HG03565 (cell line): ENCODE results near the gene PNMA8A.
"Not testable (repeated sequence)": the region's sequence is repeated elsewhere in the genome, so short reads cannot be mapped to it uniquely, and the experiment has no call there.

Experiments
- ATAC-seq: cut with Tn5 transposase; IDR thresholded peaks from one replicate; pipeline ENCODE4 v1.9.1; 2021; ENCODE audit warnings: mild to moderate bottlenecking, moderate library complexity; ENCODE audit not compliant: unreplicated experiment

Gene PNMA8A

DNA sequence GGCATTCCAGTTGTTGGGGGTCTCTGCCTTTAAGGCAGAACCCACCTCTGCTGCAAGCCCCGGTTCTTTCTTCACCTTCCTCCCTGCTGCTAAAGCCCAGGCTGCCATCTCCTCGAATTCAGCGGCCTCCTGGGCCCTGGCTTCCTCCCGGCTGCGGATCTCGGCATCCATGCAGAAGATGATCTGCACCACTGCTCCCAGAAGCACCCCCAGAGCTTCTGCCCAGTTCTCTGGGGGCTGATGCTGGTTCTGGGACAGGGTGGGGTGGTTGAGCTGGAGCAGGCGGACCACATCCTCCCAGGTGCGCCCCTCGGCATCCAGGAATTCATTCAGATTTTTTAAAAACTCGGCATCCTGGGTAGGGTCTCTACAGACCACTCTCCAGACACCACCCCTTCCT is 987 bp downstream of the PNMA8A start:
- ATAC-seq = no peak

DNA sequence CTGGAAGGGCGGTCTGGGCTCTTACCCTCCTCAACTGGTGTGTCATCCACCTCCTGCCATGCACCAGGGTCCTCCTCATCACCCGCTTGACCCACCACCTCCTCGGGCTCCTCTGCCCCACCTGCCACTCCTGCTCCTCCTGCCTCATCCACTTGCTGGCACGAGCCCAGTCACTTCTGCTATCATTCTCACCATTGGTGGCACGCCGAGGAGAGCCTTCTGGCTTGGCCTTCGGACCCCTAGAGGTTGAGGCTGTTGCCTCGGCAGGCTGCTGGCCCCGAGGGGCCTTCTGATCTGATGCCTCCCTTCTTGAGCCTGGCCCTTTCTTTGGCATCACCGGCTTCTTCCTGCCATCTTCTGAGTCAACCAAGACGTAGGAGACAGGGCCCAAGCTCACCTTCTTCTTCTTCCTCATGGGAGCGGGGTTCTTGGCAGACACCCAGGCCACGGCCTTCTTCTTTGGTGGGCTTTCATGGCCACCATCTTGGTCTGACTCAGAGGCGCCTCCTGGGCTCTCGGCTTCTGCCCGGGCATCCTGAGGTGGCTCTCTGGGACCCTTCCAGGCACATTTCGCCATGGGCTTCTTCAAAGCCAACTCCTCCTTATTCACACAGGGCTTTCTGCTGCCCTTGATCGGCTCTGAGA is 1.7 kb downstream of the PNMA8A start:
- ATAC-seq = no peak

DNA sequence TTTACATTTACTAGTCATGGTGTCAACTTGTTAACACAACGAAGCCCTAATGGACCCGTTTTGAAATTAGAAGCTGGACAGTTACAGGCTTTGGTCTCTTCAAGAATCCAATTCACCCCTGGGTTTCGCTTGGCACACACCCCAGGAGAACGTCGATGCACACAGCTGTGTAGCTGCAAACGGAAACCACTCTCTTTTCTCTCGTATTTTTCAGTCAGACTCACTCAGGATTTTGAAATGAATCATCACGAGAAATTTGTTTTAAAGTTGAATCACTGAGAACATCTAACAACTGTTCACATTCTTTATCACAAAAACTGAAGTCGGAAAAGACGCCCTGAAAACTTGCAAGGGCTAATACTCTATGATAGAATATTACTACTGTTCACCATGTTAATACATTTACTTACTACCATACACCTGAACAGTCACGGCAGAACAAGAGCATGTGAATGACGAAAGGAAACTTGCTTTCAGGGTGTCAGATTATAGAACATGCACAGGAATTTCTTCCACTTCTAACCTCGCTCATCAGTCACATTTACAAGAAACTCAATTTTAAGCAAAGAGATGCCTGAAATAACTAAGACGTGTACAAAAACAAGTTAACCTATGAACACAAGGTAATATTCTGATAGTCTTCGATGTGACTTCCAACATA is 4.7 kb downstream of the PNMA8A start:
- no peak for ATAC-seq

DNA sequence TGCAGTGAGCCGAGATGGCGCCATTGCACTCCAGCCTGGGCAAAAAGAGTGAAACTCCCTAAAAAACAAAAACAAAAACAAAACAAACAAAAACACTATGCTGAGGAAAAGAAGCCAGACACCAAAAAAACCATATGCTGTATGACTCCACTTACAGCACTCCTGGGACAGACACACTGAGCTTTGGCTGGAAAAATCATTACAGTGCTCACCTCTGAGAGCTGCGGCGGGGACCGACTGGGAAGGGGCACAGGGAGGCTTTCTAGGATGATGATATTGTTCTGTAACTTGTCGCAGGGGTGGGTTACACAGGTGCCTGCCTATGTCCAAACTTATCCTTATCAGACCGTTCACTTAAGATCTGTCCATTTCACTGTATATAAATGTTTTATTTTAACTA is 7.8 kb downstream of the PNMA8A start:
- ATAC-seq = no peak

DNA sequence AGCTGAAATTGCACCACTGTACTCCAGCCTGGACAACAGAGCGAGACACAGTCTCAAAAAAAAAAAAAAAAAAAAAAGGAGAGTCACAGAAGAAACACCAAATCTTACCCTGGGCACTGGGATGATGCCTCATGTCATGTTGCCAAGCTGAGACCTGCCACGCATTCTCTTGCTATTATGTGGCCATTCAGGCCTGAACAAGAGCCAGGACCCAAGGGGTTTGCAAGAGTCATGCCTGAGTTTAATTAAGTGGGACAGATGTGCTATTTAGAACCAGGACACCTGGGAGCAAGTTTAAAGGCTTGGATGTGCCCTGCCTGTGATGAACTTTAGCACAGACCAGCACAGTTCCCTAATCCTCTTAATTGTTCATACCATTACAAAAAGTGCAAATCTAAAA is 9.8 kb downstream of the PNMA8A start:
- ATAC-seq = no peak

DNA sequence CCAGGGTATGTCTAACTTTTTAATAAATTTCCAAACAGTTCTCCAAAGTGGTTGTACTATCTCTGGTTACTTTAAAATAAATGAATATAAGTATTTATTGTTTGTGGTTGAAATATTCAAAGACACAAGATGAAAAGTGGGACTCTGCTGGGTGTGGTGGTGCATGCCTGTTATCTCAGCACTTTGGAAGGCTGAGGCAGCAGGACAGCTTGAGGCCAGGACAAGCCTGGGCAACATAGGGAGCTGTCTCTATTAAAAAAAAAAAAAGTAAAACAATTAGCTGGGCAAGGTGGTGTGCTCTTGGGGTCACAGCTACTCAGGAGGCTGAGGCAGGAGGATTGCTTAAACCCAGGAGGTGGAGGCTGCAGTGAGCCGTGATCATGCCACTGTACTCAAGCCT is 10.4 kb downstream of the PNMA8A start:
- ATAC-seq = no peak

DNA sequence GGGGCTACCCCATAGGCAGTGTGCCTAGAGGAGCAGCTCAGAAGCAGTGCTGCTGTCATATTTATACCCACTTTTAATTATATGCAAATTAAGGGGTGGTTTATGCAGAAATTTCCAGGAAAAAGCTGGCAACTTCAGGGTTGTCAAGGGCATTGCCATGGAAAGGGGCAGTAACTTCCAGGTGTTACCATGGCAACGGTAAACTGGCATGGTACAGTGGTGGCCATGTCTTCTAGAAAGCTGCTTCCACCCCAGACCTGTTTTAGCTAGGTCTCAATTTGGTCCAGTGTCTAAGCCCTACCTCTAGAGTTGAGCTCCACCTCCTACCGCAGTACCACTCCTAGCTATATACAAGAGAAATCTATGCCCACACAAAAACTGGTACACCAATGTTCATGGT is 11.3 kb downstream of the PNMA8A start:
- ATAC-seq = no peak

DNA sequence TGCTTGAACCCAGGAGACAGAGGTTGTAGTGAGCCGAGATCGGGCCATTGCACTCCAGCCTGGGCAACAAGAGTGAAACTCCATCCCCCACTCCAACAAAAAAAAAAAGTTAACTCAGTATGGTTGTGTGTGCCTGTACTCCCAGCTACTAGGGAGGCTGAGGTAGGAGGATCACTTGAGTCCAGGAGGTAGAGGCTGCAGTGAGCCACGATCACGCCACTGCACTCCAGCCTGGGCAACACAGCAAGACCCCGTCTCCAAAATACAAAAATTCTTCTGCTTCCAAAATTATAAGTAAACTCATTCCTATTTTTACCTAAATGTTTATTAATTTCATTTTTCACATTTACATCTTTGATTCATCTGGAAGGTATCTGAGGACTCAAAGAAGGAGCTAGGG is 14.4 kb downstream of the PNMA8A start:
- ATAC-seq = no peak

DNA sequence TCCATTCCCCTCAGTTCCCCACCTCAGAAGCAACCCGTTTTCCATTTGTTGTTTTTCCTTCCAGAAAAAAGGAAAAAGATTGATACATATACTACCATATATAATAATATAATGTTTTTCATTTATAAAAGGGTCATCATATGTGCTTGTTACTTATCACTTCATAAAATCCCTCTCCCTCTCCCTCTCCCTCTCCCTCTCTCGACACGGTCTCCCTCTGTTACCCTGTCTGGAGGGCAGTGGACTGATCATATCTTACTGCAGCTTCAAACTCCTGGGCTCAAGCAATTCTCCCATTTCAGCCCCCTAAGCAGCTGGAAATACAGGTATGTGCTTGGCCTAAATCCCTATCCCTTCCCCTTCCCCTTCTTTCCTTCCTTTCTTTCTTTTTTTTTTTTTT is 17.1 kb downstream of the PNMA8A start:
- no peak for ATAC-seq

DNA sequence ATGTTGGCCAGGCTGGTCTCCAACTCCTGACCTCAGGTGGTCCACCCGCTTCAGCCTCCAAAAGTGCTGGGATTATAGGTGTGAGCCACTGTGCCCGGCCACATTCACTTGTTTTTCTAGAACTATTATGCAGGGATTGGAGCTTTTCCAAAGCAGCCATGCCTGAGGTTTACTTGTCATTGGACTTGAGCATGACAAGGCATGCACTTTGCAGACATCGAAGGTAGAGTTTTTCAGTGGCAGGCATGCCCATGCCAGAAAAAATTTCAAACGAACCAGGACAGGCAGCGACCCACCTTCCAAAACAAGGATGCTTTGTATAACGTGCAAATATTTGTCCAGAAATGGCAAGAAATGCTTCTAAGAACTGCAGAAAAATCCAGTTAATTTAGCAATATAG is 17.7 kb downstream of the PNMA8A start:
- ATAC-seq = no peak

DNA sequence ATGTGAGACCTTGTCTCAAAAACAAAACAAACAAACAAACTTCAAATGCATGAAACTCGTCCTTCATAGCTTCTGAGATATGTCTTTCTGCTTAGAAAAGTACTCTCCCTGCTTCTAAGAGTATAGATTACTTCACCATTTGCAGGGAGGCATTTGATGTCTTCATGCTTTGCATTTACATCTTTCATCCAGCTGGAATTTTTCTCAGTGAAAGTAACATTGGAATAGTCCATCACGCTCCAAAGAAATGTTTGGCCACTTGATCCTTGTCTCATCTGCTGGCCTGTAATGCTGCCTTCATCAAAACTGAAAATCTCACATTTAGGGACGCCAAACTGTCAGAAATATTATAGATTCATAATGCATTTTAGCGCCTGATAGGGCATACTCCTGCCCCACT is 19.2 kb downstream of the PNMA8A start:
- ATAC-seq = no peak

DNA sequence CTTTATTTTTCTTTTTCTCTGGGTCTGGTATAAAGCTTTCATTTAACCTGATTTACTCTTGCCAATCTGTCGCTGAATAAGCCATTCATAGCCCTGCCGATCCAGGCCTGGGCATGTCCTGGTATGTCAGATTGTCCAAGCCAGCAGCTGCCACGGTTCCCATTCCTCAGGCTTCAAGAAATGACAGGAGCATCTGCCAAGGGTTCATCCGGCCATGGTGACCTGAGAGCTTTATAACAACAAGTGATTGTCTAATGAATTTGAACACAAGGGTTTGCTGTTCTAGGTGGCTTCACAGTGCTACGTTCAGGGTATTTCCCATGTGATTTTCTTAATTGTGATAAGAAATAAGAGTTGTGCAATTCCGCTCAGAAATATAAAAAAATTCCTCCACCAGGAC is 20.0 kb downstream of the PNMA8A start:
- ATAC-seq = no peak

DNA sequence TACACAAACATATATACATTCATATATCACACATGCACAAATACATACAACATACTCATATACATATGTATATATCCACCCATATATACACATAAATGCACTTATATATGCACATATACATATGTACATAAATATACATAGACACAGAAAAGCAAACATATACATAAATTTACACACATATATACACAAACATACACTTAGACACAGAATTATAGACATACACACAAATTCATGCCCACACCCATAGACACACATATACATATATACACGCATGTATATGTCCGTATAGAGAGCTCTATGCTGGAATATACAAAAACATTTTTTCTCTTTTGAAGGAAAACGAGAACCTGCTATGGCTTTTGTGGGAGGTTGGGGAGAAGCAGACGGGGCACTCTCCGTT is 20.6 kb downstream of the PNMA8A start:
- ATAC-seq = no peak

DNA sequence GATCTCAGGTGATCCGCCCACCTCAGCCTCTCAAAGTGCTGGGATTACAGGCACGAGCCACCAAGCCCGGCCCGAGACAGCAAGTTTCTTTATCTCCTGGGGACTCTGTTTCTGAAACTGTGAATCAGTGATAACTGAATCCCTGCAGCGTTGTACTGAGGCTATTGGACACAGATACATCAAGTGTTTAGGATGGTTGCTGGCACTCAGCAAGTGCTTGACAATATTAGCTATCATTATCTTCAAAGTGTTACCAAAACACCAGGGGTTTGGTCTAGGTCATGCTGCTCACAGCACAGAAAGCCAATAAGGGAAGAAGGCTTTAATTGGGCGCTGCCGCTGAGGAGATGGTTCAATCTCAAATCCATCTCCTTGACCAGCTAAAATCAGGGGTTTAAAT is 22.1 kb downstream of the PNMA8A start:
- no peak for ATAC-seq

DNA sequence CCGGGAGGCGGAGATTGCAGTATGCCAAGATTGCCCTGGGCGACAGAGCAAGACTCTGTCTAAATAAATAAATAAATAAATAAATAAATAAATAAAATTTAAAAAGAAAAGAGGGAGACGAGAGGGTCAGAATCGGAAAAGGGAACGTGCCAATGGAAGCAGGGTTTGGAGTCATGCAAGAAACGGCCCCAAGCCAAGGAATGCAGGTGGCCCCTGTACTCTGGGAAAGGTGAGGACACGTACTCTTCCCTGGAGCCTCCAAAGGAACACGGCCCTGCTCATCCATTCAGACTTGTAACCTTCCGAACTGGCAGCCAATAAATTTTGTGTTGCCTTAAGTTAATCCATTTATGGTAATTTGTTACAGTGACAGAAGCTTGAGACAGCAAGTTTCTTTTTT is 22.8 kb downstream of the PNMA8A start:
- no peak for ATAC-seq

DNA sequence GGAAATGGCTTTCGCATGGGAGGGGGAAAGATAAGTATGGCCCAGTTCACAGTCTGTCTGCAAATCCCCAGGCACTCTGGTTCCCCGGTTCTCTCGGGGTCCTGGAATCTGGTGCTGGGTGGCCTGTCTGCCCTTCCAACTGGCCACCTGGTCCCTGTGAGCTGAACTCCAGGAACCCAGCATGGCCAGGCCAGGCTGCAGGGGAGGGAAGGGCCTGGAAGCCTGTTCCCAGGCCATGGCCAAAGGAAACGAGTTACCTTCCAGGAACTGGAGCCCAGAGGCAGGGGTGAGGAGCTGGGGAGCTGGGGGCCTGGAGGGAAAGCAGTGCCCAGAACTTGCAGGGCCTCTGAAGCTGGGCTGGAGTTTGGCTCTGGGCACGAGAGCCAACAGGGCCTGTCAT is 23.5 kb downstream of the PNMA8A start:
- ATAC-seq = no peak

DNA sequence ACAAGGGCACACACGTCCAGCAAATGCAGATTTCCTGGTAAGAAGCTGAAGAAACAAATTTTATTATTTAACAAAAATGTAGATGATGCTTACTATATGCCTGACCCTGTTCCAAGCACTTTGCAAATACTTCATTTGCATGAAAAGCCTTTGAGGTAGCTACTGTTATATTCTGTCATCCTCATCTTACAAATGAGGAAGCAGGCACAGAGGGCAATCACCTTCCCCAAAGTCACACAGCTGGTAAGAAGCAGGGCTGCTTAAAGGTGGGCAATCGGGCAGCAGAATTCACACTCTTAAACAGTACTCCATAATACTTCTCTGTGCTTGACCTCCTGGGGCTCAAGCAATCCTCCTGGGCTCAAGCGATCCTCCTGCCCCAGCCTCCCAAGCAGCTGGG is 24.4 kb downstream of the PNMA8A start:
- ATAC-seq = no peak

DNA sequence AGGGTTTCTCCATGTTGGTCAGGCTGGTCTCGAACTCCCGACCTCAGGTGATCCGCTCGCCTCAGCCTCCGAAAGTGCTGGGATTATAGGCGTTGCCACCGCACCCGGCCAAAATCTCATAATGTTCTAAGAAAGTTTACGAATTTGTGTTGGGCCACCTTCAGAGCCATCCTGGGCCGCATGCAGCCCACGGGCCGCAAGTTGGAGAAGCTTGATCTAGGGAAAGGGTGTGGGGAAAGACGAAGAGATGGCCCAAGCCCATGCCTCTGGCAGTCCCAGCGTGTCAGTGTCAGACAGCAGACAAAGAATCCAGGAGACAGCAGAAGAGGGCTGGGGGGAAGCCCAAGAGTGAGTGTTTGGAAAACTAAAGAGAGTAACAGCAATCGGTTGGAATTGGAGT is 25.3 kb downstream of the PNMA8A start:
- ATAC-seq = no peak

DNA sequence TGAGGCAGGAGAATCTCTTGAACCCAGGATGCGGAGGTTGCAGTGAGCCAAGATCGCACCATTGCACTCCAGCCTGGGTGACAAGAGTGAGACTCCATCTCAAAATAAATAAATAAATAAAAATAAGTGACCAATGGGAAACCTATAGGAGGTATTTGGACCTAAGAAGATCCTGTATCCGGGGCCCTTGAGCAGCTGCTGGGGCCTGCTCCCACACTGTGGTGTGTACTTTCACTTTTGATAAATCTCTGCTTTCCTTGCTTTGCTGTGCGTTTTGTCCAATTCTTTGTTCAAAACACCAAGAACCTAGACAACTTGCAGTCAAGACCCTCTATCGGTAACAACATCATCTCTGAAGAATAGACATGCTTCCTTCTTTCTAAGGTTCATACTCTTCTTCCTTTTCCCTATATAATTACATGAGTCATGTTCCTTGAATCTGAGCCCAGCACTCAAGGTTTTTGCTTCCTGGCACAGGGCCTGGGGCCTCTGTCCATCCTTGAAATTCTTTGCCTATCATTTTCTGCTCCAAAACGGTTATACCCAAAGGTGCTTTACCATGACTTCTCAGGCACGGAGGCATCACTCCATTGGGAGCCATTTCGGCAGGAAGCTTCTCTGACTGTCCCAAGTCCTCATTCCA is 28.4 kb downstream of the PNMA8A start:
- ATAC-seq = no peak

DNA sequence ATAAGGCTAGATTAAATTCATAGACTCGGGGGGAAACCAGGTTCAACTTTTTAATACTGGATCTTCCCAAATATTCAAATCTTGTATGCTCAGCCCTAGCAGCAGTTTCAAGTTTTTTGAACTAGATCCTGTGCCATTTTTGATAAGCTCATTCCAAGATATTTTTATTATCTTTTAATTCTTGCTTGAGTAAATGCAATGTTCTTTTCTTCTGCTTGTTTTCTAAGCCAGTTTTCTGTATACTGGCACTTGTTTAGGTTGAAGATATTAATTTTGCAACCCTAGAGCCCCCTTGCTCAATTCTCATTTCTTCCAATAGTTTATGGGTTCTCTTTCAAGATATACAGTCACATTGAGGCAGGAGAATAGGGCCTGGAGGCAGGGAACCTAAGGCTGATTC is 29.5 kb downstream of the PNMA8A start:
- ATAC-seq = no peak

DNA sequence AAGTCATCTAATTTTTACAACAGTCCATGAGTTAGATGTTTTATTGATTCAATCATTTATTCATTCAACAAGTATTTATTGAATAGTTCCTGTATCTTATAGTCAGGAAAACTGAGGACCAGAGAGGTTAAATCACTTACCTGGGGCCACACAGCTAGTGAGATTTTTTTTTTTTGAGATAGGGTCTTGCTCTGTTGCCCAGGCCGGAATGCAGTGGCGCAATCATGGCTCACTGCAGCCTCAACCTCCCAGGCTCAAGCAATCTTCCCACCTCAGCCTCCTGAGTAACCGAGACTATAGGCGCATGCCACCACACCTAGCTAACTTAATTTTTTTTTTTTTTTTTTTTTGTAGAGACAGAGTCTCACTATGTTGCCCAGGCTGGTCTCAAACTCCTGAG is 35.7 kb downstream of the PNMA8A start:
- not testable (repeated sequence) for ATAC-seq

DNA sequence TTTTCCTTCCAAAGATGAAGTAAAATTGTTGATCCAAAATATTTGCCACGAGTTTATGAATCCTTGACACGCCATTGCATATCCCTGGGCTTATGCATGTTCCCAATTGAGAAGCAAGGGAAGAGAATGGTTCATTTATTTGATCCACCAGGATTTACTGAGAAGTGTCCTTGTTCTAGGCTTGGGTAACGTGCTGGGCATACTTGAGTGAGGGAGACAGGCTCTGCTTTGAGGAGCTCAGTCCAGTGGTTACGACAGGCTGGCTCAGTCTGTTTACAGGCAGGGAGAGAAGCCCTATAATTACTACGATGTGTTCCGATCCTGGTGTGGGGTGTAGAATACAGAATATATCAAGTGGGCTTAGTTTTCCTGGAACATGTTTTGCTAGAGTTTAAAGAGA is 36.4 kb downstream of the PNMA8A start:
- ATAC-seq = no peak

DNA sequence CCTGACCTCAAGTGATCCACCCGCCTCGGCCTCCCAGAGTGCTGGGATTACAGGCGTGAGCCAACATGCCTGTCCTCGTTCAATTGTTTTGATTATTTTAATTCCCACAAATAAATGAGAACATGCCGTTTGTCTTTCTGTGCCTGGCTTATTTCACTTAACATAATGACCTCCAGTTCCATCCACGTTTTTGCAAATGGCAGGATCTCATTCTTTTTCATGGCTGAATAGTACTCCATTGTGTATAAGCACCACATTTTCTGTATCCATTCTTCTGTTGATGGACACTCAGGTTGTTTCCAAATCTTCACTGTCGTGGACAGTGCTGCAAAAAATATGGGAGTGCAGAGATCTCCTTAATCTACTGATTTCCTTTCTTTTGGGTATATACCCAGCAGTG is 37.9 kb downstream of the PNMA8A start:
- ATAC-seq = not testable (repeated sequence)
